ENCODE results near the gene NFS1. TPM values are rescaled to one million over a fixed set of nuclear protein-coding genes. Genes with fewer than 3 reads are reported as not detected.

NFS1 gene
- polyA plus RNA-seq, 1 of the 3 experiments (the other 2 are of a cell fraction) = 75.6 TPM

DNA sequence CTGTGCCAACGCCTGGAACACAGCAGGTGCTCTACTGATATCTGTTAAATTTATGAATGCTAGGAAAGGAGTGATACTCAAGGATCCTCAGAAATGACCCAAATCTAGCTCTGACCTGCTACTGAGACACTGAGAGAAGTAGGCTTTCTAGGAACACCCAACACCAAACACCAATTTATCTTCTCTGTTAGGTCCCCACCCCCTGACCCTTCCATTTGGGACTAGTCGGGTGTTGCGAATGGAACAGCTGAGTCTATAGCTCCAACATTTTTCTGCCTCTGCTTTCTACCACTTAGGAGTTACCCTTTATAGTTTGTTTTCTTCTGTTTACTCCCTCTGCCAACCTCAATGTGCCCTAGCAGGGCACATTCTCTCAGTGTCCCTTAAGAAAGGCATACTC, 58.4 kb downstream of the NFS1 start:
- peaks cover 3% of the 10 kb centered on the region for H3F3A ChIP-seq (replicated peaks; ENCODE audit: insufficient read depth)
- CTCF ChIA-PET = interaction anchor here (2.5 kb wide), 1 partner anchor 21 kb away, joined by 9 read pairs; no protein-coding TSS in a partner anchor
- no peak overlapping the region for H3K9ac ChIP-seq
- no peaks in the 10 kb centered on the region for H3K9me3 ChIP-seq
- no peaks in the 10 kb centered on the region for H3K9me2 ChIP-seq
- no peaks in the 10 kb centered on the region for H3K27me3 ChIP-seq (ENCODE audit: insufficient read depth)
- H3K4me1 ChIP-seq (ENCODE audit: control insufficient read depth in 1 of 2, insufficient read depth in 2 of 2, low read depth in 1 of 2, low read length in 1 of 2) = no peaks in the 10 kb centered on the region
- POLR2A ChIA-PET = no interaction called here
- H3K79me2 ChIP-seq (ENCODE audit: insufficient read depth) = peaks cover 100% of the 10 kb centered on the region
- H3K36me3 ChIP-seq (replicated peaks in 1 of 2; ENCODE audit: control insufficient read depth in 1 of 2, insufficient read depth in 2 of 2, low read length in 1 of 2) = peaks cover 5 to 10% of the 10 kb centered on the region in 2 experiments
- peaks cover 100% of the 10 kb centered on the region for H4K20me1 ChIP-seq (ENCODE audit: insufficient read depth)
- no peak overlapping the region for H2AFZ ChIP-seq (ENCODE audit: low read depth)
- no peak overlapping the region for H3K4me3 ChIP-seq (ENCODE audit: low read depth in 2 of 2, low read length in 1 of 2)
- DNase-seq = no peak
- TF ChIP-seq SMC3 (IDR thresholded peaks at IDR 0.05; ENCODE audit: low read depth, low read length) = no peak
- TF ChIP-seq RAD21 (IDR thresholded peaks at IDR 0.05; ENCODE audit: low read length) = no peak
- TF ChIP-seq JUND (IDR thresholded peaks at IDR 0.05) = no peak
- TF ChIP-seq, protein P1, sequence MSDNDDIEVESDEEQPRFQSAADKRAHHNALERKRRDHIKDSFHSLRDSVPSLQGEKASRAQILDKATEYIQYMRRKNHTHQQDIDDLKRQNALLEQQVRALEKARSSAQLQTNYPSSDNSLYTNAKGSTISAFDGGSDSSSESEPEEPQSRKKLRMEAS (IDR thresholded peaks at IDR 0.05; ENCODE audit: low read depth) = no peak
- TF ChIP-seq RXRA (IDR thresholded peaks at IDR 0.05; ENCODE audit: borderline replicate concordance, low read depth) = no peak
- TF ChIP-seq FOXJ3 (CRISPR knock-in tag; IDR thresholded peaks at IDR 0.05) = no peak
- WGBS (ENCODE audit: low lambda C conversion rate) = 93% methylated on average over 3 of the region's 3 CpGs
- no peak overlapping the region for H3K4me2 ChIP-seq
- no peak overlapping the region for H3K27ac ChIP-seq (ENCODE audit: low read depth in 2 of 2, low read length in 1 of 2)

DNA sequence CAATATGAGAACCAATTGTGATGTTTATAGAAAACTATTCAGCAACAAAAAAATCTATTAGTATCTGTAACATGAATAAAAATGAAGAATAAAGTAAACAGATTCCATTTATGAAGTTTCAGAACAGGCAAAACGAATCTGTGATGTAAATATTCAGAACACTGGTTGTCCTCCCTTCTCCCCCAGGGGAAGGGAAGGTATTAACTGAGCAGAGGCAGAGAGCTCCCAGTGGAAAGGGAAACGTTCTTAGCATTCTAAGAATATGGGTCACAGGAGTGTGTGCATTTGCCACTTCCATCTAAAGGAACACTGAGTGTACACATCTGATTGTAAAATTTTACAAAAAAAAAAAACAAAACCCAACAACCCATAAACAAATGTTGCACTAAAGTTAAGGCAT, 60.4 kb downstream of the NFS1 start:
- H4K20me1 ChIP-seq (ENCODE audit: insufficient read depth) = peaks cover 94% of the 10 kb centered on the region
- H3K9me3 ChIP-seq = no peaks in the 10 kb centered on the region
- H3F3A ChIP-seq (replicated peaks; ENCODE audit: insufficient read depth) = peaks cover 3% of the 10 kb centered on the region
- H3K9me2 ChIP-seq = no peaks in the 10 kb centered on the region
- H3K79me2 ChIP-seq (ENCODE audit: insufficient read depth) = peaks cover 100% of the 10 kb centered on the region
- peaks cover 2 to 3% of the 10 kb centered on the region in 2 experiments for H3K36me3 ChIP-seq (replicated peaks in 1 of 2; ENCODE audit: control insufficient read depth in 1 of 2, insufficient read depth in 2 of 2, low read length in 1 of 2)
- no peak overlapping the region for H2AFZ ChIP-seq (ENCODE audit: low read depth)
- no peaks in the 10 kb centered on the region for H3K27me3 ChIP-seq (ENCODE audit: insufficient read depth)
- H3K4me3 ChIP-seq (ENCODE audit: low read depth in 2 of 2, low read length in 1 of 2) = no peak overlapping the region
- ChIA-PET CTCF (interaction anchor here (0.6 kb wide), 1 partner anchor 39 kb away, joined by 4 read pairs; no protein-coding TSS in a partner anchor), POLR2A (no interaction called here)
- DNase-seq = no peak
- H3K9ac ChIP-seq = no peak overlapping the region
- WGBS (ENCODE audit: low lambda C conversion rate) = 73% methylated on average over 2 of the region's 2 CpGs
- TF ChIP-seq GABPA (IDR thresholded peaks at IDR 0.05; ENCODE audit: low read depth) (no peak), FOSL2 (IDR thresholded peaks at IDR 0.05; ENCODE audit: borderline replicate concordance, low read depth) (no peak), FOXJ3 (CRISPR knock-in tag; IDR thresholded peaks at IDR 0.05) (no peak), PBX3 (IDR thresholded peaks at IDR 0.05) (no peak), YY1 (IDR thresholded peaks at IDR 0.05; ENCODE audit: low read depth) (no peak), EZH2phosphoT487 (IDR thresholded peaks at IDR 0.05; ENCODE audit: borderline replicate concordance, low read depth) (no peak), JUND (IDR thresholded peaks at IDR 0.05) (no peak)
- TF ChIP-seq, protein P2, sequence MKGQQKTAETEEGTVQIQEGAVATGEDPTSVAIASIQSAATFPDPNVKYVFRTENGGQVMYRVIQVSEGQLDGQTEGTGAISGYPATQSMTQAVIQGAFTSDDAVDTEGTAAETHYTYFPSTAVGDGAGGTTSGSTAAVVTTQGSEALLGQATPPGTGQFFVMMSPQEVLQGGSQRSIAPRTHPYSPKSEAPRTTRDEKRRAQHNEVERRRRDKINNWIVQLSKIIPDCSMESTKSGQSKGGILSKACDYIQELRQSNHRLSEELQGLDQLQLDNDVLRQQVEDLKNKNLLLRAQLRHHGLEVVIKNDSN (IDR thresholded peaks at IDR 0.05; ENCODE audit: borderline replicate concordance, low read depth) = no peak
- H3K27ac ChIP-seq (ENCODE audit: low read depth in 2 of 2, low read length in 1 of 2) = no peak overlapping the region
- no peak overlapping the region for H3K4me2 ChIP-seq
- H3K4me1 ChIP-seq (ENCODE audit: control insufficient read depth in 1 of 2, insufficient read depth in 2 of 2, low read depth in 1 of 2, low read length in 1 of 2) = no peaks in the 10 kb centered on the region
